DOHH2 (cell line): ENCODE results near the gene OR6N1.

Experiments used
- CTCF ChIP-seq: fragments of 200-600 bp; sonication (generic); IDR thresholded peaks from one replicate; pipeline ENCODE4 v1.5.1; 2014; ENCODE audit warnings: antibody characterized with exemption, mild to moderate bottlenecking, low read depth, low read length; ENCODE audit not compliant: poor library complexity, severe bottlenecking
- EZH2phosphoT487 ChIP-seq: fragments of 200-600 bp; sonication (generic); IDR thresholded peaks from 2 replicates; pipeline ENCODE4 v1.6.1; 2017; ENCODE audit warnings: borderline replicate concordance, mild to moderate bottlenecking, antibody characterized with exemption, low read length, moderate library complexity, mixed read lengths

- no peak for TF ChIP-seq CTCF
- TF ChIP-seq EZH2phosphoT487, result no peak
Observed at GRCh38 chr1:158803678-158804077, 31.7 kb upstream of the OR6N1 start.
